B cell (primary cell): Measurements from ENCODE around the gene MOGAT3. TPM values are rescaled to one million over a fixed set of nuclear protein-coding genes. Genes with fewer than 3 reads are reported as not detected.

ENCODE experiments used
- ATAC-seq: fragments of 200-7000 bp; cut with Tn5 transposase; one replicate; pipeline ENCODE4 v1.10.0; 2021; ENCODE audit warnings: low read depth, mild to moderate bottlenecking, moderate number of reproducible peaks, moderate library complexity
- CTCF ChIA-PET: fragments of 350-600 bp; sonication (Branson Sonifier 250); formaldehyde crosslinking; loops from one replicate; lab custom pipeline; 2021; ENCODE audit warnings: antibody characterized with exemption, inconsistent platforms; lab: Charles Lee
- POLR2A ChIA-PET: fragments of 350-600 bp; sonication (Branson Sonifier 250); formaldehyde crosslinking; loops from one replicate; lab custom pipeline; 2021; ENCODE audit warnings: antibody characterized with exemption; lab: Charles Lee
- DNase-seq: peaks from one replicate; pipeline ENCODE4 v3.0.0; 2013
- H2AFZ ChIP-seq: 2 replicates; pipeline ENCODE4 v1.6.1; 2012; ENCODE audit warnings: mild to moderate bottlenecking, low read depth, low read length; ENCODE audit not compliant: insufficient read depth, poor library complexity, severe bottlenecking
- H3K27ac ChIP-seq, 2 donors: 1 replicate in 1 of 2; 2 replicates in 1 of 2; pipeline ENCODE4 v1.5.1; 2012 to 2013; ENCODE audit warnings: low read length in 2 of 2, mild to moderate bottlenecking in 2 of 2, moderate library complexity in 1 of 2
- H3K27me3 ChIP-seq, 4 experiments: fragments of 200-600 bp in 1 of 4; sonication (generic) in 1 of 4; replicated peaks in 1 of 4; 1 replicate in 2 of 4; 2 replicates in 2 of 4; pipeline versions ENCODE4 v1.6.1 to v1.7.0; 2013 to 2016; ENCODE audit warnings: low read length in 3 of 4, mild to moderate bottlenecking in 2 of 4, mixed read lengths in 1 of 4, moderate library complexity in 1 of 4; ENCODE audit not compliant: insufficient read depth in 4 of 4, control insufficient read depth in 3 of 4; ENCODE audit errors: control extremely low read depth in 1 of 4
- H3K36me3 ChIP-seq, 2 experiments: replicated peaks in 1 of 2; 1 replicate in 1 of 2; 2 replicates in 1 of 2; pipeline versions ENCODE4 v1.6.1 to v1.7.1; 2013; ENCODE audit warnings: low read length in 1 of 2; ENCODE audit not compliant: insufficient read depth in 2 of 2, control insufficient read depth in 1 of 2; ENCODE audit errors: control extremely low read depth in 1 of 2, extremely low read depth in 1 of 2
- H3K4me1 ChIP-seq, 2 donors: fragments of 200-600 bp in 1 of 2; sonication (generic) in 1 of 2; 1 replicate in 1 of 2; 2 replicates in 1 of 2; pipeline versions ENCODE4 v1.5.1 to v1.6.1; 2013 to 2017; ENCODE audit warnings: low read length in 2 of 2; ENCODE audit not compliant: control insufficient read depth in 2 of 2, insufficient read depth in 2 of 2
- H3K4me2 ChIP-seq: replicated peaks from 2 replicates; pipeline ENCODE3; 2012; ENCODE audit warnings: mild to moderate bottlenecking, low read depth, low read length; ENCODE audit not compliant: poor library complexity, severe bottlenecking
- H3K4me3 ChIP-seq, 5 experiments: fragments of 200-600 bp in 1 of 5; sonication (generic) in 1 of 5; 1 replicate in 3 of 5; 2 replicates in 2 of 5; pipeline versions ENCODE4 v1.5.1 to v1.7.0; 2011 to 2016; ENCODE audit warnings: low read length in 4 of 5, mild to moderate bottlenecking in 4 of 5, low read depth in 2 of 5, control low read depth in 1 of 5, moderate library complexity in 1 of 5; ENCODE audit not compliant: insufficient read depth in 1 of 5; ENCODE audit errors: control extremely low read depth in 1 of 5, extremely low read depth in 1 of 5
- H3K79me2 ChIP-seq: fragments of 200-600 bp; sonication (generic); one replicate; pipeline ENCODE4 v1.6.0; 2016; ENCODE audit warnings: low read length; ENCODE audit not compliant: control insufficient read depth, insufficient read depth
- H3K9ac ChIP-seq: fragments of 200-600 bp; sonication (generic); 2 replicates; pipeline ENCODE4 v1.6.1; 2017; ENCODE audit warnings: mild to moderate bottlenecking, low read length, moderate library complexity
- H3K9me3 ChIP-seq, 3 donors: one replicate each; pipeline versions ENCODE4 v1.6.1 to v1.7.1; 2013; ENCODE audit warnings: low read length in 2 of 3; ENCODE audit not compliant: control insufficient read depth in 2 of 3, insufficient read depth in 1 of 3; ENCODE audit errors: control extremely low read depth in 1 of 3
- H4K20me1 ChIP-seq: 2 replicates; pipeline ENCODE4 v1.6.0; 2012; ENCODE audit warnings: mild to moderate bottlenecking, low read length; ENCODE audit not compliant: insufficient read depth, control insufficient read depth, poor library complexity, severe bottlenecking
- H3K27ac Mint-ChIP-seq: one replicate; pipeline ENCODE4 v1.8.0; 2021; ENCODE audit warnings: mixed read lengths
- H3K27me3 Mint-ChIP-seq: one replicate; pipeline ENCODE4 v1.8.0; 2021; ENCODE audit warnings: mixed read lengths
- H3K4me1 Mint-ChIP-seq: one replicate; pipeline ENCODE4 v1.8.0; 2021; ENCODE audit warnings: mixed read lengths
- H3K4me3 Mint-ChIP-seq: one replicate; pipeline ENCODE4 v1.8.0; 2021; ENCODE audit warnings: mixed read lengths
- H3K9me3 Mint-ChIP-seq: one replicate; pipeline ENCODE4 v1.8.0; 2022; ENCODE audit warnings: mixed read lengths; ENCODE audit not compliant: insufficient read depth
- EZH2 ChIP-seq: IDR thresholded peaks from 2 replicates; pipeline ENCODE4 v1.6.1; 2012; ENCODE audit warnings: borderline replicate concordance, low read depth, mild to moderate bottlenecking, moderate library complexity, low read length; ENCODE audit not compliant: insufficient read depth, poor library complexity, severe bottlenecking
- WGBS: methylation state at CpG from one replicate; pipeline ENCODE4 v1.1.5; 2013; ENCODE audit warnings: missing lambda C conversion rate; ENCODE audit not compliant: insufficient coverage; 5-methylcytosine and 5-hydroxymethylcytosine counted together
- intact Hi-C: fragments of 100-400 bp; cut with micrococcal nuclease; formaldehyde crosslinking; loops from one replicate; pipeline ENCODE4 v1.10.0; 2022
- polyA plus RNA-seq: library from polyadenylated mRNA; depleted of rRNA; stranded (reverse); fragments of >200 nt; gene quantifications from 2 replicates; pipeline ENCODE4 v1.2.3, GENCODE V29; 2012
- total RNA-seq, 2 donors: library from RNA; stranded (reverse); fragments of 120-200 nt in 1 of 2; gene quantifications; 1 replicate in 1 of 2; 2 replicates in 1 of 2; pipeline versions ENCODE4 v1.2.3 to v1.2.4, GENCODE V29; 2013 to 2022
- TF ChIP-seq, protein P1 (sequence below): fragments of 200-600 bp; IDR thresholded peaks from one replicate; pipeline ENCODE4 v1.8.0; 2022; ENCODE audit warnings: antibody characterized with exemption, mild to moderate bottlenecking

The MOGAT3 gene
- total and polyA plus RNA-seq, 2 donors (not counting 1 experiment from before 2014, with no cell fraction given), result not detected

DNA sequence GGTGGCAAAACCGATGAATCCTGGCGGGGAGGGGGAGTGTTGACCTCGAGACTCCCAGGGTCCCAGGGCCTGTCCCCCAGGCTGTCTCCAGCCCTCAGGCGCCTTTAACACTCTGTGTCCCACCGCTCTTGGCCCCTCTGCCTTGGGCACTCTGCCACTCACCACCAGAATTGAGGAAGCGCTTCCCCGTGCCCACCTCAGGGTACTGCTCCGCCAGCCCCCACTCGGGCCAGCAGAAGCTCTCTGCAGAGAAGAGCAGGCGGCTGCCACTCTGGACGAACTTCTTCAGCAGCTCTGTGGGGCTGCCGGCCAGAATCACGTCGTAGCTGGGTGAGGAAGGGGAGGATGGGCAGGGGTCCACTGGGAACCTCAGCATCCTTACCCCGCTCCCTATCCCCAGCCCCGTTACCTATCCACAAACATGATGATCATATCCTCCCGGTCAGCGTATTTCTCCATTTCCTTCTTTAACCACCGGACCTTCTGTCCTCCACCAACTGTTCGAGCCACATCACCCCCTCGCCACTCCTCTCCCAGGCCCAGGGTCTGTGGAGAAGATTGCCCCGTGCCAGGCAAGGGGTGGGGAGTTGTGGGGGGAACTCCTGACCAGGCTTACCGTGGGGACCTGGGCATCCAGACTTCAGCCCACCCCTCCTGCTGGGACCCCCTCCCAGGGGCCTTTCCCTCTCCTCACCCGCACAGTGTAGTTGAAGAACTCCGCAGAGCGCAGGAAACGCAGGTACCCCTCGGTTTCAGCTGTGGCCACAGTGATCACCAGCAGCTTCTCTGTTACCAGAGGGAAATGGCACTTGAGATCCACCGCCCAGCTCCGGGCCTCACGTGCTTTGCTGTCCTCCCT lies 15.4 kb upstream of the MOGAT3 start:
- Histone ChIP-seq H3K27me3 (no peaks in the 10 kb centered on the region), H4K20me1 (peaks cover 12% of the 10 kb centered on the region), H3K36me3 (peaks cover 0 to 13% of the 10 kb centered on the region in 2 experiments), H3K79me2 (peaks cover 36% of the 10 kb centered on the region), H3K4me2 (peak overlapping the region; percentile 97), H3K4me1 (peaks cover 18 to 21% of the 10 kb centered on the region in 2 donors), H3K9me3 (no peaks in the 10 kb centered on the region), H3K4me3 (peak overlapping the region; percentile 18 to 99 (median 90)), H2AFZ (peak overlapping the region; percentile 95), H3K27ac (no peak overlapping the region), H3K9ac (peak overlapping the region; percentile 91)
- Mint-ChIP-seq H3K4me1 (peaks cover 25% of the 10 kb centered on the region), H3K4me3 (peak overlapping the region; percentile 97), H3K27me3 (no peaks in the 10 kb centered on the region), H3K27ac (peak overlapping the region; percentile 65), H3K9me3 (no peaks in the 10 kb centered on the region)
- no peak for DNase-seq
- 64% methylated on average over 22 of the region's 31 CpGs for WGBS
- intact Hi-C loops, result no loop called here
- POLR2A ChIA-PET, result interaction anchor here (2.0 kb wide), 1 partner anchor 28 kb away, joined by 15 read pairs; the partner anchor contains the start of gene FIS1
- CTCF ChIA-PET, result interaction anchor here (1.3 to 4.2 kb wide), 4 partner anchors 16 to 39 kb away, joined by 3 to 38 read pairs (median 9); partner anchors contain the start of genes FIS1 and MOGAT3
- TF ChIP-seq, protein P1, sequence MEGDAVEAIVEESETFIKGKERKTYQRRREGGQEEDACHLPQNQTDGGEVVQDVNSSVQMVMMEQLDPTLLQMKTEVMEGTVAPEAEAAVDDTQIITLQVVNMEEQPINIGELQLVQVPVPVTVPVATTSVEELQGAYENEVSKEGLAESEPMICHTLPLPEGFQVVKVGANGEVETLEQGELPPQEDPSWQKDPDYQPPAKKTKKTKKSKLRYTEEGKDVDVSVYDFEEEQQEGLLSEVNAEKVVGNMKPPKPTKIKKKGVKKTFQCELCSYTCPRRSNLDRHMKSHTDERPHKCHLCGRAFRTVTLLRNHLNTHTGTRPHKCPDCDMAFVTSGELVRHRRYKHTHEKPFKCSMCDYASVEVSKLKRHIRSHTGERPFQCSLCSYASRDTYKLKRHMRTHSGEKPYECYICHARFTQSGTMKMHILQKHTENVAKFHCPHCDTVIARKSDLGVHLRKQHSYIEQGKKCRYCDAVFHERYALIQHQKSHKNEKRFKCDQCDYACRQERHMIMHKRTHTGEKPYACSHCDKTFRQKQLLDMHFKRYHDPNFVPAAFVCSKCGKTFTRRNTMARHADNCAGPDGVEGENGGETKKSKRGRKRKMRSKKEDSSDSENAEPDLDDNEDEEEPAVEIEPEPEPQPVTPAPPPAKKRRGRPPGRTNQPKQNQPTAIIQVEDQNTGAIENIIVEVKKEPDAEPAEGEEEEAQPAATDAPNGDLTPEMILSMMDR, result no peak
- TF ChIP-seq EZH2, result no peak
- no peak for ATAC-seq

DNA sequence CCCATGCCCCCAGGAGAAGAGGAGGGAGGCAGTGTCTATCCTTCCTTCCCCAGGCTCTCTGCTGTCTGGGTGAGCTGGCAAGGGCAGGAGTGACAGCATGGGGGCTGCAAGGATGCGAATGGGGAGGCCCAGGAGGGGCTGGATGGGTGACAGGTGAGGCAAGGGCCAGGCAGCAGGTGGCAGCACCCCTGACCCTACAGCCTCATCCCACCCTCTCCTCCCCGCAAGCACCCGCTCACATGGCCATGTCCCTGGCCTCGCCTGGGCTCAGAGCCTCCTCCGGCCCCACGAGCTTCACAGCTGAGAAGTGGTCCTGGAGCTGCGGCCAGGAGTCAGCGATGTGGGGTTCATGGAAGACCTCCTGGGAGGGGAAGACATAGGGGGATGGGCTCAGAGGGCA lies 11.2 kb upstream of the MOGAT3 start:
- Histone ChIP-seq H3K79me2 (no peaks in the 10 kb centered on the region), H3K27ac (no peak overlapping the region), H4K20me1 (no peaks in the 10 kb centered on the region), H2AFZ (no peak overlapping the region), H3K4me1 (peaks cover 7 to 9% of the 10 kb centered on the region in 2 donors), H3K9ac (no peak overlapping the region), H3K27me3 (no peaks in the 10 kb centered on the region), H3K9me3 (no peaks in the 10 kb centered on the region), H3K4me2 (no peak overlapping the region), H3K36me3 (peaks cover 0 to 23% of the 10 kb centered on the region in 2 experiments), H3K4me3 (no peak overlapping the region)
- TF ChIP-seq, protein P1, result no peak
- TF ChIP-seq EZH2, result no peak
- H3K4me3 Mint-ChIP-seq, result no peak overlapping the region
- CTCF ChIA-PET, result no interaction called here
- intact Hi-C loops, result no loop called here
- H3K4me1 Mint-ChIP-seq, result peaks cover 10% of the 10 kb centered on the region
- H3K27ac Mint-ChIP-seq, result no peak overlapping the region
- DNase-seq, result no peak
- no peaks in the 10 kb centered on the region for H3K9me3 Mint-ChIP-seq
- H3K27me3 Mint-ChIP-seq, result no peaks in the 10 kb centered on the region
- POLR2A ChIA-PET, result no interaction called here
- WGBS, result 94% methylated on average over 5 of the region's 8 CpGs
- ATAC-seq, result no peak
